ENCODE results near the gene PEX12. TPM values are rescaled to one million over a fixed set of nuclear protein-coding genes. Genes with fewer than 3 reads are reported as not detected.

The PEX12 gene
- total and polyA plus RNA-seq, 9 of the 15 experiments (the other 6 are each of a cell fraction or from before 2014, with no cell fraction given) = 4.0 to 12.4 (median 6.4) TPM

GRCh38 chr17:35569405-35569804, 9.0 kb downstream of the PEX12 start (continued):
- TF ChIP-seq, protein P1, sequence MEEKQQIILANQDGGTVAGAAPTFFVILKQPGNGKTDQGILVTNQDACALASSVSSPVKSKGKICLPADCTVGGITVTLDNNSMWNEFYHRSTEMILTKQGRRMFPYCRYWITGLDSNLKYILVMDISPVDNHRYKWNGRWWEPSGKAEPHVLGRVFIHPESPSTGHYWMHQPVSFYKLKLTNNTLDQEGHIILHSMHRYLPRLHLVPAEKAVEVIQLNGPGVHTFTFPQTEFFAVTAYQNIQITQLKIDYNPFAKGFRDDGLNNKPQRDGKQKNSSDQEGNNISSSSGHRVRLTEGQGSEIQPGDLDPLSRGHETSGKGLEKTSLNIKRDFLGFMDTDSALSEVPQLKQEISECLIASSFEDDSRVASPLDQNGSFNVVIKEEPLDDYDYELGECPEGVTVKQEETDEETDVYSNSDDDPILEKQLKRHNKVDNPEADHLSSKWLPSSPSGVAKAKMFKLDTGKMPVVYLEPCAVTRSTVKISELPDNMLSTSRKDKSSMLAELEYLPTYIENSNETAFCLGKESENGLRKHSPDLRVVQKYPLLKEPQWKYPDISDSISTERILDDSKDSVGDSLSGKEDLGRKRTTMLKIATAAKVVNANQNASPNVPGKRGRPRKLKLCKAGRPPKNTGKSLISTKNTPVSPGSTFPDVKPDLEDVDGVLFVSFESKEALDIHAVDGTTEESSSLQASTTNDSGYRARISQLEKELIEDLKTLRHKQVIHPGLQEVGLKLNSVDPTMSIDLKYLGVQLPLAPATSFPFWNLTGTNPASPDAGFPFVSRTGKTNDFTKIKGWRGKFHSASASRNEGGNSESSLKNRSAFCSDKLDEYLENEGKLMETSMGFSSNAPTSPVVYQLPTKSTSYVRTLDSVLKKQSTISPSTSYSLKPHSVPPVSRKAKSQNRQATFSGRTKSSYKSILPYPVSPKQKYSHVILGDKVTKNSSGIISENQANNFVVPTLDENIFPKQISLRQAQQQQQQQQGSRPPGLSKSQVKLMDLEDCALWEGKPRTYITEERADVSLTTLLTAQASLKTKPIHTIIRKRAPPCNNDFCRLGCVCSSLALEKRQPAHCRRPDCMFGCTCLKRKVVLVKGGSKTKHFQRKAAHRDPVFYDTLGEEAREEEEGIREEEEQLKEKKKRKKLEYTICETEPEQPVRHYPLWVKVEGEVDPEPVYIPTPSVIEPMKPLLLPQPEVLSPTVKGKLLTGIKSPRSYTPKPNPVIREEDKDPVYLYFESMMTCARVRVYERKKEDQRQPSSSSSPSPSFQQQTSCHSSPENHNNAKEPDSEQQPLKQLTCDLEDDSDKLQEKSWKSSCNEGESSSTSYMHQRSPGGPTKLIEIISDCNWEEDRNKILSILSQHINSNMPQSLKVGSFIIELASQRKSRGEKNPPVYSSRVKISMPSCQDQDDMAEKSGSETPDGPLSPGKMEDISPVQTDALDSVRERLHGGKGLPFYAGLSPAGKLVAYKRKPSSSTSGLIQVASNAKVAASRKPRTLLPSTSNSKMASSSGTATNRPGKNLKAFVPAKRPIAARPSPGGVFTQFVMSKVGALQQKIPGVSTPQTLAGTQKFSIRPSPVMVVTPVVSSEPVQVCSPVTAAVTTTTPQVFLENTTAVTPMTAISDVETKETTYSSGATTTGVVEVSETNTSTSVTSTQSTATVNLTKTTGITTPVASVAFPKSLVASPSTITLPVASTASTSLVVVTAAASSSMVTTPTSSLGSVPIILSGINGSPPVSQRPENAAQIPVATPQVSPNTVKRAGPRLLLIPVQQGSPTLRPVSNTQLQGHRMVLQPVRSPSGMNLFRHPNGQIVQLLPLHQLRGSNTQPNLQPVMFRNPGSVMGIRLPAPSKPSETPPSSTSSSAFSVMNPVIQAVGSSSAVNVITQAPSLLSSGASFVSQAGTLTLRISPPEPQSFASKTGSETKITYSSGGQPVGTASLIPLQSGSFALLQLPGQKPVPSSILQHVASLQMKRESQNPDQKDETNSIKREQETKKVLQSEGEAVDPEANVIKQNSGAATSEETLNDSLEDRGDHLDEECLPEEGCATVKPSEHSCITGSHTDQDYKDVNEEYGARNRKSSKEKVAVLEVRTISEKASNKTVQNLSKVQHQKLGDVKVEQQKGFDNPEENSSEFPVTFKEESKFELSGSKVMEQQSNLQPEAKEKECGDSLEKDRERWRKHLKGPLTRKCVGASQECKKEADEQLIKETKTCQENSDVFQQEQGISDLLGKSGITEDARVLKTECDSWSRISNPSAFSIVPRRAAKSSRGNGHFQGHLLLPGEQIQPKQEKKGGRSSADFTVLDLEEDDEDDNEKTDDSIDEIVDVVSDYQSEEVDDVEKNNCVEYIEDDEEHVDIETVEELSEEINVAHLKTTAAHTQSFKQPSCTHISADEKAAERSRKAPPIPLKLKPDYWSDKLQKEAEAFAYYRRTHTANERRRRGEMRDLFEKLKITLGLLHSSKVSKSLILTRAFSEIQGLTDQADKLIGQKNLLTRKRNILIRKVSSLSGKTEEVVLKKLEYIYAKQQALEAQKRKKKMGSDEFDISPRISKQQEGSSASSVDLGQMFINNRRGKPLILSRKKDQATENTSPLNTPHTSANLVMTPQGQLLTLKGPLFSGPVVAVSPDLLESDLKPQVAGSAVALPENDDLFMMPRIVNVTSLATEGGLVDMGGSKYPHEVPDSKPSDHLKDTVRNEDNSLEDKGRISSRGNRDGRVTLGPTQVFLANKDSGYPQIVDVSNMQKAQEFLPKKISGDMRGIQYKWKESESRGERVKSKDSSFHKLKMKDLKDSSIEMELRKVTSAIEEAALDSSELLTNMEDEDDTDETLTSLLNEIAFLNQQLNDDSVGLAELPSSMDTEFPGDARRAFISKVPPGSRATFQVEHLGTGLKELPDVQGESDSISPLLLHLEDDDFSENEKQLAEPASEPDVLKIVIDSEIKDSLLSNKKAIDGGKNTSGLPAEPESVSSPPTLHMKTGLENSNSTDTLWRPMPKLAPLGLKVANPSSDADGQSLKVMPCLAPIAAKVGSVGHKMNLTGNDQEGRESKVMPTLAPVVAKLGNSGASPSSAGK (IDR thresholded peaks at IDR 0.05) = peak; percentile 45
- no peak for TF ChIP-seq MAFK (IDR thresholded peaks at IDR 0.05; ENCODE audit: low read length)
- peak; percentile 45 to 49; a peak in 1 of 4 replicates for TF ChIP-seq HDAC1 (IDR thresholded peaks at IDR 0.05)
- no peak for TF ChIP-seq HOXB6 (CRISPR knock-in tag; IDR thresholded peaks at IDR 0.05; ENCODE audit: borderline replicate concordance)
- no peak for TF ChIP-seq ZNF449 (CRISPR knock-in tag; IDR thresholded peaks at IDR 0.05)
- TF ChIP-seq NKRF (IDR thresholded peaks at IDR 0.05; ENCODE audit: borderline replicate concordance) = peak; percentile 74; the same call in 1 of the 2 replicates
- peak; percentile 74 for TF ChIP-seq EP400 (IDR thresholded peaks at IDR 0.05)
- TF ChIP-seq, protein P2, sequence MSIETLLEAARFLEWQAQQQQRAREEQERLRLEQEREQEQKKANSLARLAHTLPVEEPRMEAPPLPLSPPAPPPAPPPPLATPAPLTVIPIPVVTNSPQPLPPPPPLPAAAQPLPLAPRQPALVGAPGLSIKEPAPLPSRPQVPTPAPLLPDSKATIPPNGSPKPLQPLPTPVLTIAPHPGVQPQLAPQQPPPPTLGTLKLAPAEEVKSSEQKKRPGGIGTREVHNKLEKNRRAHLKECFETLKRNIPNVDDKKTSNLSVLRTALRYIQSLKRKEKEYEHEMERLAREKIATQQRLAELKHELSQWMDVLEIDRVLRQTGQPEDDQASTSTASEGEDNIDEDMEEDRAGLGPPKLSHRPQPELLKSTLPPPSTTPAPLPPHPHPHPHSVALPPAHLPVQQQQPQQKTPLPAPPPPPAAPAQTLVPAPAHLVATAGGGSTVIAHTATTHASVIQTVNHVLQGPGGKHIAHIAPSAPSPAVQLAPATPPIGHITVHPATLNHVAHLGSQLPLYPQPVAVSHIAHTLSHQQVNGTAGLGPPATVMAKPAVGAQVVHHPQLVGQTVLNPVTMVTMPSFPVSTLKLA (conservative IDR thresholded peaks at IDR 0.05) = peak; percentile 68 to 76
- TF ChIP-seq ZNF431 (CRISPR knock-in tag; IDR thresholded peaks at IDR 0.05) = no peak
- TF ChIP-seq SIN3A (IDR thresholded peaks at IDR 0.05; ENCODE audit: borderline replicate concordance in 2 of 2, control insufficient read depth in 1 of 2, low read depth in 2 of 2, low read length in 2 of 2) = peak; percentile 61 to 79; a peak in 2 of 4 replicates

All from K562 (cell line).